GM10266 (cell line): ENCODE measurements around the gene VPS26A.

Source experiments
- DNase-seq: peaks from one replicate; pipeline ENCODE4 v3.0.0; 2012; ENCODE audit errors: extremely low spot score
- TF ChIP-seq, protein P1 (sequence below): IDR thresholded peaks from 2 replicates; pipeline ENCODE4 v1.5.1; 2012; ENCODE audit warnings: mild to moderate bottlenecking, low read depth; ENCODE audit not compliant: control insufficient read depth, insufficient read depth; ENCODE audit errors: missing control alignments

Gene VPS26A

DNA sequence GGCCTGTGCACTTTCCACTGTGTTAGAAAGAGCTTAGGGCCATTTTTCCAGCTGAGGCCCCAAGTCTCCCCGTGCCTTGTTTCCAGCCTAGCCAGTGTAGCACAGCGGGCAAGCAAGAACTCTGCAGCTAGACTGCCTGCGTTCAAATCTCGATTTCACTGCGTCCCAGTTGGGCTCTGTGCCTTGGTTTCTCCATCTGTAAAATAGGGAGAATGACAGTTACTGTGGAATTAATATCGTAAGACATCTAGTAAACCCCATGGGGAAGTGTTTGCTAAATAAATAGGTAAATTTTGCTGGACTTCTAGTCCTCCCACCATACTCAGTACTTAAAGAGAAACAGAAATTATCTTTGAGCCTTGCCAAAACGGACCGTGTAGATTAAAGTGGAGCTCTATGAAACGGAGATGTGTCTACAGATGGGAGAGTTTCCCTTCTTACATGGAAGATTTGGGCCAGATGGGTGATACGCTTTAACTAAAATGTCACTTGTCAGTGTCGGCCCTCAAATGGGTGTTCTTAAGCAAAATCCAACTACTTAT, 92.7 kb downstream of the VPS26A start:
- DNase-seq: no peak
- TF ChIP-seq, protein P1, sequence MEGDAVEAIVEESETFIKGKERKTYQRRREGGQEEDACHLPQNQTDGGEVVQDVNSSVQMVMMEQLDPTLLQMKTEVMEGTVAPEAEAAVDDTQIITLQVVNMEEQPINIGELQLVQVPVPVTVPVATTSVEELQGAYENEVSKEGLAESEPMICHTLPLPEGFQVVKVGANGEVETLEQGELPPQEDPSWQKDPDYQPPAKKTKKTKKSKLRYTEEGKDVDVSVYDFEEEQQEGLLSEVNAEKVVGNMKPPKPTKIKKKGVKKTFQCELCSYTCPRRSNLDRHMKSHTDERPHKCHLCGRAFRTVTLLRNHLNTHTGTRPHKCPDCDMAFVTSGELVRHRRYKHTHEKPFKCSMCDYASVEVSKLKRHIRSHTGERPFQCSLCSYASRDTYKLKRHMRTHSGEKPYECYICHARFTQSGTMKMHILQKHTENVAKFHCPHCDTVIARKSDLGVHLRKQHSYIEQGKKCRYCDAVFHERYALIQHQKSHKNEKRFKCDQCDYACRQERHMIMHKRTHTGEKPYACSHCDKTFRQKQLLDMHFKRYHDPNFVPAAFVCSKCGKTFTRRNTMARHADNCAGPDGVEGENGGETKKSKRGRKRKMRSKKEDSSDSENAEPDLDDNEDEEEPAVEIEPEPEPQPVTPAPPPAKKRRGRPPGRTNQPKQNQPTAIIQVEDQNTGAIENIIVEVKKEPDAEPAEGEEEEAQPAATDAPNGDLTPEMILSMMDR: no peak

DNA sequence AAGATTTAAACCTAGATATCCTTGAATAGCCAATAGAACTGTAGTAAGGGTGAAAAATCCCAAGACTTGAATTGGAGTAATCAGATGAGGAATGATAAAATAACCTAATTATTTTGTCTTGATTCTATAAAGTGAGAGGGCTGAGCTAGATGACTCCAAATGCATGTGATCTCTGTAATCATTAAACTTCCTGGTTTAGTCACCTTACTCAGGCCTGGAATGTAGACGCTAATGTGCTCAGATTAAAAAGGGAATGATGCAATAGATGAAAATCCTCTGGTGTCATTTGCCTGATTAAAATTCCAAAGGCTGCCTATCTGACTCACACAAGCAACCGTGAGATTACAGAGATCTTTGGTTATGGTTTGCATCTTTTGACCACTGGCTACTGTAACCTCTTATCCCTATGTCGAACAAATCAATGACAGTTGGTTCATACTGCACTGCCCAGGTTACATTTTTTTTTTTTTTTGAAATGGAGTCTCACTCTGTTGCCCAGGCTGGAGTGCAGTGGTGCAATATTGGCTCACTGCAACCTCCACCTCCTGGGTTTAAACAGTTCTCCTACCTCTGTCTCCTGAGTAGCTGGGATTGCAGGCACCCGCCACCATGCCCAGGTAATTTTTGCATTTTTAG, 93.3 kb downstream of the VPS26A start:
- no peak for DNase-seq
- TF ChIP-seq, protein P1: no peak

DNA sequence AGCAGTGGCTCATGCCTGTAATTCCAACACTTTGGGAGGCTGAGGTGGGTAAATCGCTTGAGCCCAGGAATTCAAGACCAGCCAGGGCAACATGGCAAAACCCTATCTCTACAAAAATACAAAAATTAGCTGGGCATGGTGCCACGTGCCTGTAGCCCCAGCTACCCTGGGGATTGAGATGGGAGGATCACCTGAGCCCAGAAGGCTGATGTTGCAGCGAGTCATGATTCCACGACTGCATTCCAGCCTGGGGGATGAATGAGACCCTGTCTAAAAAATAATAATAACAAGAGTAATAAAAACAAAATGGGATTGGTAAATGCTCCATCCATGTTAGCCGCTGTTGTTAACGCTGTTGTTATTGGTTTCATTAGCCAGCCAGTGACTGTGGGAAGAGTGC, 94.9 kb downstream of the VPS26A start:
- TF ChIP-seq, protein P1: no peak

DNA sequence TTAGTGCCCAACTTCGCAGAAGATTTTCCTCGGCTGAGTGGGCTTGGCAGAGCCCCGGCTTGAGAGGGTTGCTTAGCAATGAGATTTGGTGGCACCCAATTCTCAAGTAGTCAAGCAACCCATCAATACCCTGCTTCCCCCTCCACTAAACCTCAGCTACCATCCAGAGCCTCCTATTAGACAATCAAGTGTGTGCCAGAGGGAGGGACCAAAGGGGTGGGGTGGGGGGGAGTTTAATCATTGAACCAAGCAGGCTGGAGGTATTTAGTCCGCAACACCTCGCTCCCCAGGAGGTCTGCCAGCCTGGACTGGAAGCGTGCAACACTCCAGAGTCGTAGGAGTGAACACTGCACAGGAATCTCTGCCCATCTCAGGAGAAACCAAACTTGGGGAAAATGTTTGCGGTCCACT, 96.1 kb downstream of the VPS26A start, which contains the start of gene HKDC1:
HKDC1 (plus strand) TSS at position 292 of the 411 bp plus-strand sequence; CDS start at position 396, 104 bp downstream.
- TF ChIP-seq, protein P1: no peak

More for the DNA sequence above, 94.9 kb downstream of the VPS26A start:
- DNase-seq: no peak

DNA sequence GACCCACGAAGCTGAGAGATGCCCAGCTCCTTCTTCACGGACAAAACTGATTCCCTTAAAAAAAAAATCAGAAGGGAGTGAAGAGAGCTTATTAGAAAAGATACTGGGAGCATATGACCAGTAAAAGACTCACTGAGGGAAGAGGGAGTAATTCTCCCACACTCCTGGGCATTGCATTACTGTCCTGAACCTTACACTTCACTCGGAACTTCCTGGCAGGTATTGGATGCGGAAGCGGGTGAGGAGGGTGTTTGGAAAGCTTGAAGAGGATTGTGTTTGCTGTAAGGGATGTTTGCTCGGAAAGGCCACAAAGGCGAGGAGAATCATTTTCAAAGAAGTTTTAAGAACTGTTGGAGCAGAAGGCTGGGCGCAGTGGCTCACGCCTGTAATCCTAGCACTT, 96.5 kb downstream of the VPS26A start:
- TF ChIP-seq, protein P1: no peak
- DNase-seq: no peak

More for the DNA sequence above, 96.1 kb downstream of the VPS26A start, which contains the start of gene HKDC1:
- no peak for DNase-seq
